Spinal cord (tissue), 10 donors: Measurements from ENCODE around the gene XPNPEP1. TPM values are rescaled to one million over a fixed set of nuclear protein-coding genes. Genes with fewer than 3 reads are reported as not detected.

Experiments used
- DNase-seq, 6 donors: peaks; one replicate each; pipeline versions ENCODE4 v3.0.0 to v3.0.0-alpha.2; 2013 to 2015; ENCODE audit warnings: low spot score in 6 of 6, low read depth in 4 of 6
- H3K27ac ChIP-seq: one replicate; pipeline ENCODE4 v1.5.1; 2013; ENCODE audit warnings: low read depth, low read length, control low read depth
- H3K27me3 ChIP-seq: one replicate; pipeline ENCODE4 v1.6.1; 2013; ENCODE audit warnings: low read length; ENCODE audit not compliant: control insufficient read depth, insufficient read depth
- H3K36me3 ChIP-seq: one replicate; pipeline ENCODE4 v1.6.1; 2013; ENCODE audit warnings: low read length; ENCODE audit not compliant: control insufficient read depth, insufficient read depth
- H3K4me1 ChIP-seq: one replicate; pipeline ENCODE4 v1.6.1; 2013; ENCODE audit warnings: low read length; ENCODE audit not compliant: control insufficient read depth, insufficient read depth
- H3K4me3 ChIP-seq: one replicate; pipeline ENCODE4 v1.5.1; 2013; ENCODE audit warnings: low read depth, low read length, control low read depth
- H3K9me3 ChIP-seq: one replicate; pipeline ENCODE4 v1.6.1; 2013; ENCODE audit warnings: low read length; ENCODE audit not compliant: control insufficient read depth, insufficient read depth
- WGBS: methylation state at CpG from one replicate; pipeline ENCODE4 v1.1.5; 2013; ENCODE audit warnings: missing lambda C conversion rate; ENCODE audit not compliant: insufficient coverage; 5-methylcytosine and 5-hydroxymethylcytosine counted together
- polyA plus RNA-seq, 2 donors: library from polyadenylated mRNA; unstranded; fragments of 120-200 nt; gene quantifications; one replicate each; pipeline ENCODE4 v1.2.1, GENCODE V29; 2013; ENCODE audit not compliant: insufficient read length in 2 of 2
- small RNA-seq: library from RNA; depleted of rRNA; stranded (forward); fragments of <200 nt; gene quantifications from one replicate; pipeline ENCODE3, GENCODE V24; 2014; ENCODE audit warnings: low replicate concordance
- total RNA-seq, 2 donors: library from RNA; depleted of rRNA in 1 of 2; stranded (reverse); fragments of 120-200 nt in 1 of 2; fragments of >200 nt in 1 of 2; gene quantifications; one replicate each; pipeline versions ENCODE4 v1.2.3 to v1.2.4, GENCODE V29; 2013 to 2014
- donor health status: healthy.

XPNPEP1 gene
- total and polyA plus RNA-seq, 4 donors = 80.6 to 145 (median 95.7) TPM

- no CpG with 5 or more reads among the region's 1 CpG for WGBS
- H3K27ac ChIP-seq = no peak overlapping the region
- H3K4me3 ChIP-seq = no peak overlapping the region
- no peak for DNase-seq
- H3K9me3 ChIP-seq = no peaks in the 10 kb centered on the region
- H3K4me1 ChIP-seq = no peaks in the 10 kb centered on the region
- no peaks in the 10 kb centered on the region for H3K36me3 ChIP-seq
- no peaks in the 10 kb centered on the region for H3K27me3 ChIP-seq
These were observed 88.1 kb downstream of the XPNPEP1 start for GRCh38 chr10:109835257-109835656.

GRCh38 chr10:109831846-109832245, 91.5 kb downstream of the XPNPEP1 start:
- DNase-seq = no peak
- 92% methylated on average over 9 of the region's 9 CpGs for WGBS
- Histone ChIP-seq H3K4me3 (no peak overlapping the region), H3K27ac (no peak overlapping the region), H3K36me3 (no peaks in the 10 kb centered on the region), H3K27me3 (no peaks in the 10 kb centered on the region), H3K9me3 (no peaks in the 10 kb centered on the region), H3K4me1 (no peaks in the 10 kb centered on the region)

GRCh38 chr10:109824206-109824605, 99.1 kb downstream of the XPNPEP1 start:
- Histone ChIP-seq H3K9me3 (no peaks in the 10 kb centered on the region), H3K27me3 (no peaks in the 10 kb centered on the region), H3K36me3 (no peaks in the 10 kb centered on the region), H3K27ac (no peak overlapping the region), H3K4me1 (no peaks in the 10 kb centered on the region), H3K4me3 (no peak overlapping the region)
- DNase-seq = no peak
- no CpG with 5 or more reads among the region's 1 CpG for WGBS

GRCh38 chr10:109823196-109823595, 100.1 kb downstream of the XPNPEP1 start:
- Histone ChIP-seq H3K4me1 (no peaks in the 10 kb centered on the region), H3K4me3 (no peak overlapping the region), H3K27ac (no peak overlapping the region), H3K9me3 (no peaks in the 10 kb centered on the region), H3K36me3 (no peaks in the 10 kb centered on the region), H3K27me3 (no peaks in the 10 kb centered on the region)
- DNase-seq = no peak
- WGBS = 92% methylated on average over 1 of the region's 3 CpGs

GRCh38 chr10:109821672-109822071, 101.6 kb downstream of the XPNPEP1 start:
- no peak overlapping the region for H3K27ac ChIP-seq
- H3K9me3 ChIP-seq = no peaks in the 10 kb centered on the region
- 96% methylated on average over 3 of the region's 5 CpGs for WGBS
- no peak for DNase-seq
- H3K36me3 ChIP-seq = no peaks in the 10 kb centered on the region
- H3K4me3 ChIP-seq = no peak overlapping the region
- no peaks in the 10 kb centered on the region for H3K27me3 ChIP-seq
- no peaks in the 10 kb centered on the region for H3K4me1 ChIP-seq

GRCh38 chr10:109820620-109821405, 102.5 kb downstream of the XPNPEP1 start:
- no peak for DNase-seq
- Histone ChIP-seq H3K27ac (no peak overlapping the region), H3K4me1 (no peaks in the 10 kb centered on the region), H3K9me3 (no peaks in the 10 kb centered on the region), H3K36me3 (no peaks in the 10 kb centered on the region), H3K4me3 (no peak overlapping the region), H3K27me3 (no peaks in the 10 kb centered on the region)
- WGBS = 94% methylated on average over 4 of the region's 7 CpGs

GRCh38 chr10:109819807-109820206, 103.5 kb downstream of the XPNPEP1 start:
- H3K9me3 ChIP-seq = no peaks in the 10 kb centered on the region
- no peak for DNase-seq
- H3K27me3 ChIP-seq = no peaks in the 10 kb centered on the region
- H3K4me3 ChIP-seq = no peak overlapping the region
- no peaks in the 10 kb centered on the region for H3K36me3 ChIP-seq
- no peak overlapping the region for H3K27ac ChIP-seq
- WGBS = 100% methylated on average over 1 of the region's 3 CpGs
- H3K4me1 ChIP-seq = no peaks in the 10 kb centered on the region

Small RNA genes lying within 50 kb of the gene (small RNA-seq; reads per million reads assigned to genes)
- not detected for gene RNU4-5P

Other genes starting within 250 kb of the XPNPEP1 start
- 100 to 1,000 TPM; 438 to 557 TPM for gene ADD3, start 84.5 kb upstream of the XPNPEP1 start, total RNA-seq
- gene ADD3, start 84.5 kb upstream of the XPNPEP1 start, polyA plus RNA-seq = 100 to 1,000 TPM; 193 to 210 TPM